DMS 273 treated with DMSO at 0.1 percent for 48 hours (cell line): ENCODE measurements around the gene LRP1B.

Experiments
- DNase-seq: peaks from one replicate; lab custom pipeline; 2025; lab: John Stamatoyannopoulos, UW

Gene LRP1B

GRCh38 chr2:140808820-140809219, 1322.0 kb downstream of the LRP1B start:
- no peak for DNase-seq

DNA sequence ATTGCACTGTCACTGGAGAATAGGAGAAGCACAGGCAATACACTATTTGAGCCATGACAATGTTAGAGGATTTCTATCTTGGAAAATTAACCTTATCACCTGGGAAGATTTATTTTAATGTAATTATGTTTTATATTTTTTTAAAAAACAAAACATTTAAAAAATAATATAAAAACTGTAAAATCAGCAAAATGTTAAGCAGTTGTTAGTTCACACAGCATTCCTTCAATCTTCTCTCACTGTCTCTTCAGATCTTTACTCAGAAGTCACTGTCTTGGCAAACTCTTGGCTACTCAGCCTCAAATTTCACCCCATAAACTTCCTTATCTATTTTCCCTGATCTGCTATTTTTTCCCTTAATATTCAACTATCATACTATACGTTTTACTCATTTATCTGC, 1322.6 kb downstream of the LRP1B start:
- DNase-seq, result no peak

DNA sequence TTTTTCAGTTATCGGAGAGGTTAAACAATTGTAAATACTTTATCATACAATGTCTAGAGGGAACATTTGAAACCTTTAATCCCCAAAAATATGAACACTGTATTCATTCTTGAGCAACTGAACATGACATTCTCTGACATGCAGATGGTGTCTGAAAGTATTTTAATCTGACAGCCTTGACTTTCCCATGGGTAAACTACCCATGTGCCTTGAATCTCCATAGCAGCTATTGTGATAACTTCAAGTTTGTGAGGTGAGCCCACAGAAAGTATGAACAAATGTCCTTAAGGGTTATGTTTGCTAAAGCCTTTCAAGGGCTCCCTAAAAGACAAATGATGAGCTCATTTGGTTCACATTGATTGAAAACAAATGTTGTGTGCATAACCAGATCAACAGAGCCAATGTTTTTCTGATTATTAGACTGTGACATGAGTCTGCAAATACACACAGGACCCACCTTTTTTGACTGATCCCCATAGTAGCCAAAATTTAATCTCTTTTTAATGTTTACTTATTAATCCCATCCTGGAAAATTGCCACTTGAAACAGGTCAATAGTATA, 1326.0 kb downstream of the LRP1B start:
- no peak for DNase-seq

GRCh38 chr2:140801311-140801710, 1329.5 kb downstream of the LRP1B start:
- no peak for DNase-seq

- no peak for DNase-seq
Measured at GRCh38 chr2:140797718-140798117, 1333.1 kb downstream of the LRP1B start.

DNA sequence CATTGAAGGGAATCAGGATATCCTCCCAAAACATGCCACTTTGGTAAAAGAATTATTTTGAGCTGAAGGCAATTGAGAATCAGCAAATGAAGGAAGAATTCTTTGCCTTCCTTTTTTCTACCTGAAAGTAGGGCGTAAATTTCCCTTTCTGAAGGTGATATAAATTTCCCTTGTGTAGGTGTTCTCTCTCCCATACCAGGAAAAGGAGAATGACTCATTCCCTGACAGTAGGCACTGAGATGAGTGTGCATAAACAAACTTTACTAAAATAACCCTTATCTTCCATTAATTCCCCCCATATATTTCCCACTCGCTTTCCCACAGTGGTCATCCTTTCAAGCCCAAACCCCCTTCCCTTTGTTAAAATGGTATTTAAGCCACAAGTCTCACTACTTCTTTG, 1339.0 kb downstream of the LRP1B start:
- no peak for DNase-seq

- DNase-seq, result no peak
Measured at GRCh38 chr2:140786585-140786984, 1344.2 kb downstream of the LRP1B start.

- DNase-seq, result no peak
Measured at GRCh38 chr2:140775411-140775810, 1355.4 kb downstream of the LRP1B start.

GRCh38 chr2:140770645-140771044, 1360.2 kb downstream of the LRP1B start:
- DNase-seq, result no peak

DNA sequence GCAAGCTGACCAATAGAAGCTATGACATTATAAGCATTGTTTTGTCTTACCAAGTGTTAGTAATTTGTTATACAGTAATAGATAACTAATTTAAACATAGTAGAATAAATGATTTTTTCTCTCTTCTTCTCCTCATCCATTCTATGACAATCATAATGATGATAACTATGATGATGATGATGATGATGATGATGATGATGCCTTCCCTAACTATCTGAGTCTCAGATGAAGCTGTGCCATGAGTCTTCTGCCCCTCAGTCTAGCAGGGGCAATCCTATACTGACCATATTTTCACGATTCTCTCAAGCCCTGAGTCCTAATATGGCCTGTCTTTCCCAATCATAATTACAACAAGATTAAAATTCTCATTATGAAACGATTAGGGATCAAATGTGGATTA, 1369.0 kb downstream of the LRP1B start:
- no peak for DNase-seq

- DNase-seq, result no peak
Measured at GRCh38 chr2:140759426-140760156, 1371.2 kb downstream of the LRP1B start.

- DNase-seq, result no peak
Measured at GRCh38 chr2:140747665-140748064, 1383.2 kb downstream of the LRP1B start.

DNA sequence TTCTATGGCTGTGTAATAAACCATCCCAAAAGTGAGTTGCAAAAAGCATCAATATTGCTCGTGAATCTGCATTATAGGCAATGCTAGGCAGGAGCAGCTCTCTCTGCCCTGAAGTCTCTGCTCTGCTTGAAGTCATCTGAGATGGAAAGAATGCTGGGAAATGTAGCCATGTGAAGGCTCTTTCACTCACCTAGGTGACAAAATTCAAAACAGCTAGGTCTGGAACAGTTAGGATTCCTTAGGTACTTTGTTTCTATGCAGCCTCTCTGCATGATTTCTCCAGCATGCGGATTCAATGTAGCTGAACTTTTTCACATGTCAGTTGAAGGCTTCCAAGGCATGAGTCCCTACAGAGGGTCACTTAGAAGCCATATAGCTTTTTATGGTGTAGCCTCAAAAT, 1383.7 kb downstream of the LRP1B start:
- no peak for DNase-seq

GRCh38 chr2:140744379-140744778, 1386.4 kb downstream of the LRP1B start:
- DNase-seq, result no peak

DNA sequence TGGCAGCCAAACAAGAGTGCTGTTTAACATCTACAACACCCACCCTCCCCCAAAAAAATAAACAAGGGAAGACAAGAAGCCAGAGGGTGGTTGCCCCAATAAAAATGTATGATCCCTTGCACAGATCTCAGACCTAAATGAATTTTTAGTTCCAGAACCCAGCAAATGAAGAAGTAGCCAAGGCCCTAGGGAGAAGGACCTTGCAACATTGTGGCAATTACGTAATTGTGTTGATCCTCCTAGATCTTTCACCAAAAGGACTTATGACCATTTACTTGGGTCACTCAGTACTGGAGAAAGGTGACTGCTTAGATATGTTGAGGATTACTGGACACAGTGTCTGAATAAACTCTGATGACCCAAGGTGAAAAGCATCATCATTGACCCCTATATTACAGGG, 1393.8 kb downstream of the LRP1B start:
- DNase-seq, result no peak

DNA sequence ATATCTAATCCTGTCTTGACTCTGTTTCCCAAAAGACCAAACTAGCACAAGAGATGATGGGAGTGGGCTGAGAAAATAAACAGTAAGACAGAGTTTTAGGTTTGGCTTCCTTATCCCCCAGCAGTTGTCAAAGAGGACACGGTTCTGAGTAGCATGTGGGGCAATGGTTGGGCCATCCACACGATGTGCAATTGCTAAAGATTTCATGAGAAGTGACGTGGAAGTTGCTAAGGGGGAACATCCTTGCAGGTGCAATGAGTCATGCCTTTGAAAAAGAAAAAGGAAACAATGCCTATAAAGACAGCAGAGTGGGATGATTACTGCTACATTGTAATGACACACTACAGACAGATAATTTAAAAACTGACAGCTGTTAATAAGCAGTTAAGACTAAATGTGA, 1395.8 kb downstream of the LRP1B start:
- DNase-seq, result no peak

DNA sequence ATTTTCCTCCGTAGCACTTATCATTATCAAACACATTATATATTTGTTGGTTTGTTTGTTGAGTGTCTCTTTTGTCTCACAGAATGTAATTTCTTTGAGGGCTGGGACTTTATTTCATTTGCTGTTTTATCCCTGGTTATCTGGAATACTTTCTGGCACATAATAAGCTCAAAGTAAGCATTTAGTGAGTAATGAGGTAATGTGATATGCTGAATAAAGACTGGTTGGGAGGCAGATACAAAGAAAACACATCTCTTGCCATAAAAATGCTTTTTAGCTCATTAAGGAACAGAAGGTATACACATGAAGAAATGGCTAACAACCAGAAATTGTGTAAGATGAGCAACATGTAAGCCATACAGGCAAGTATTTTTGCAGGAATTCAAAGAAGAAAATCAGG, 1411.8 kb downstream of the LRP1B start:
- DNase-seq, result no peak

GRCh38 chr2:140717481-140717880, 1413.3 kb downstream of the LRP1B start:
- no peak for DNase-seq

DNA sequence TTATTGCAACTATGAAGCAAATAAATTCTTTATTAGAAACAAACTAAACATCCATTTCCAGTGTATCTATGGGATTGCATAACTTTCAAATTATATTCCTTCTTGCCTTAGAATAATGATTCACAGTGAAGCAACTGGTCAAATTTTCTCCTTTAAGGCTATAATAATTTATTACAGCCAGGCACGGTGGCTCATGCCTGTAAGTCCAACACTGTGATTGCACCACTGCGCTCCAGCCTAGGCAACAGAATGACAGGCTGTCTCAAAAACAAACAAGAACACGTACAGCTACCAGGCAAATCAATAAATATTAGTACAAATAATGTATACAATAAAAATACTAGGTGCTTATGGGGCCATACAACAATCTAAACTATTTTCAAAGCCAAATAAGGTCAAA, 1416.2 kb downstream of the LRP1B start:
- DNase-seq, result no peak

DNA sequence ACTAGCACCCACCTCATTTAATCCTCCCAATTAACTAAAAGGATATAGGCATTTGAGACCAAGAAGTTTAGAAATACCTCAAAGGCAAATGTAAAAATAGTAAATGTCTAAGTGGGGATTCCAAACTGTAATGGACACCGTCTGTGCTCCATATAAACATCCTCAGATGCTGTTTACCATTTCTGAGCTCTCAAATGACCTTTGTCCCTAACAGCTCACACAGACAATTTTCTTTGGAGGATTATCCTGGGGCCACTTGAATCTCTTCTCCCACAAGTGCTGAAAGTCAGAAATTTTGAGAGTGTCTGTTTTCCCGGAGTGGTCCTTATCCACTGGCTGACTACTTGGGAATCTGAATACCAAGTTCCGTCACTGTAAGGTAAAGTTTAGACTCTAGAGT, 1418.9 kb downstream of the LRP1B start:
- no peak for DNase-seq

GRCh38 chr2:140701726-140702125, 1429.1 kb downstream of the LRP1B start:
- DNase-seq, result peak; percentile 4

- no peak for DNase-seq
Measured at GRCh38 chr2:140698636-140699035, 1432.2 kb downstream of the LRP1B start.

- DNase-seq, result no peak
Measured at GRCh38 chr2:140696449-140696848, 1434.4 kb downstream of the LRP1B start.

DNA sequence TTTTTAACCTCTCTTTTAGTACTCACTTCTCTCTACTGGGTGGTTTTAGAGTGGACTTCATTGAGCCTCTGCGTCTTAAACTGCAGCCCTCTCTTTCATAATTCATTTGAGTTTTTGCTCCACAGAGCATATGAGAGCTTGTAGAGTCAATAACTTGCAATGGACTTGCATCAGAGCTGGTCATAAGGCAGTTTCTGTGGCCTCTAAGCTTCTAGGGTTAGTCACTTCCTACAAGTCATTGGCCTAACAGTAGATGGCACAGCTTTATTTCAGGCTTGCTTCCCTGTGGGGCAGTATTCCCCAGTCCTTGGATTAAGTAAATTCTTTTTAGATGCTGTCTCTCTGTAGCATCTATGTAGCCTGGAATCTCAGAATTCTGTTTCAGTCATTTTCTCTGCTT, 1435.7 kb downstream of the LRP1B start:
- no peak for DNase-seq
